Keratinocyte (primary cell): Measurements from ENCODE around the gene DUS4L. TPM values are rescaled to one million over a fixed set of nuclear protein-coding genes. Genes with fewer than 3 reads are reported as not detected.

Experiments
- DNase-seq: peaks from one replicate; pipeline ENCODE4 v3.0.0-alpha.2; 2011; ENCODE audit warnings: low read depth, missing footprints, low spot score
- FAIRE-seq: peaks from 2 replicates; lab custom pipeline; 2011; peaks lifted over from hg19 to GRCh38; lab: Jason Lieb, UNC
- H2AFZ ChIP-seq: 2 replicates; pipeline ENCODE4 v1.6.0; 2012; ENCODE audit warnings: low read length, control low read depth, inconsistent platforms; ENCODE audit not compliant: control insufficient read depth
- H3K27ac ChIP-seq: 2 replicates; pipeline ENCODE4 v1.5.1; 2011; ENCODE audit warnings: low read length; ENCODE audit not compliant: control insufficient read depth, insufficient read depth
- H3K27me3 ChIP-seq: 3 replicates; pipeline ENCODE4 v1.6.0; 2011; ENCODE audit warnings: low read length; ENCODE audit not compliant: control insufficient read depth, insufficient read depth; ENCODE audit errors: extremely low read depth
- H3K36me3 ChIP-seq, 2 experiments: 2 replicates in 1 of 2; 3 replicates in 1 of 2; pipeline ENCODE4 v1.5.1; 2011; ENCODE audit warnings: low read length in 2 of 2, mild to moderate bottlenecking in 1 of 2; ENCODE audit not compliant: control insufficient read depth in 2 of 2, insufficient read depth in 2 of 2; ENCODE audit errors: extremely low read depth in 1 of 2
- H3K4me1 ChIP-seq: 3 replicates; pipeline ENCODE4 v1.5.1; 2011; ENCODE audit warnings: low read length; ENCODE audit not compliant: control insufficient read depth, insufficient read depth; ENCODE audit errors: extremely low read depth
- H3K4me2 ChIP-seq: 3 replicates; pipeline ENCODE4 v1.6.0; 2011; ENCODE audit warnings: low read depth, low read length; ENCODE audit not compliant: control insufficient read depth, insufficient read depth; ENCODE audit errors: extremely low read depth
- H3K4me3 ChIP-seq, 3 experiments: fragments of 200-600 bp in 1 of 3; sonication (generic) in 1 of 3; 2 replicates in 2 of 3; 3 replicates in 1 of 3; pipeline ENCODE4 v1.5.1; 2011 to 2016; ENCODE audit warnings: low read length in 3 of 3, mild to moderate bottlenecking in 3 of 3, control low read depth in 2 of 3, inconsistent platforms in 1 of 3, low read depth in 1 of 3, mixed read lengths in 1 of 3, mixed run types in 1 of 3, moderate library complexity in 1 of 3; ENCODE audit not compliant: control insufficient read depth in 2 of 3, insufficient read depth in 2 of 3; ENCODE audit errors: extremely low read depth in 1 of 3
- H3K79me2 ChIP-seq: 2 replicates; pipeline ENCODE4 v1.6.0; 2012; ENCODE audit warnings: low read length; ENCODE audit not compliant: control insufficient read depth, insufficient read depth
- H3K9ac ChIP-seq: 3 replicates; pipeline ENCODE4 v1.6.0; 2011; ENCODE audit warnings: low read length; ENCODE audit not compliant: control insufficient read depth, insufficient read depth; ENCODE audit errors: extremely low read depth
- H3K9me1 ChIP-seq: 3 replicates; pipeline ENCODE4 v1.6.0; 2011; ENCODE audit warnings: low read length; ENCODE audit not compliant: control insufficient read depth, insufficient read depth; ENCODE audit errors: extremely low read depth
- H3K9me3 ChIP-seq: 2 replicates; pipeline ENCODE4 v1.5.1; 2012; ENCODE audit warnings: low read depth, low read length; ENCODE audit not compliant: control insufficient read depth
- H4K20me1 ChIP-seq: 3 replicates; pipeline ENCODE4 v1.6.0; 2011; ENCODE audit warnings: low read length; ENCODE audit not compliant: control insufficient read depth, insufficient read depth; ENCODE audit errors: extremely low read depth
- EZH2 ChIP-seq: IDR thresholded peaks from one replicate; pipeline ENCODE4 v1.6.1; 2012; ENCODE audit warnings: inconsistent platforms, mild to moderate bottlenecking, low read length, moderate library complexity
- dilution Hi-C: fragments of 300-500 bp; cut with MboI; formaldehyde crosslinking; loops from one replicate; pipeline ENCODE4 v1.7.0; 2020; ENCODE audit warnings: low sequenced_read_pairs; ENCODE audit not compliant: extremely low pct_ligation_motif_present
- polyA plus RNA-seq, 5 experiments: library from polyadenylated mRNA; depleted of rRNA in 3 of 5; stranded (reverse) in 3 of 5; stranded (forward) in 1 of 5; unstranded in 1 of 5; fragments of >200 nt; gene quantifications; 1 replicate in 1 of 5; 2 replicates in 3 of 5; 3 replicates in 1 of 5; pipeline versions ENCODE4 v1.2.1 to v1.2.3, GENCODE V29; 2011 to 2012; ENCODE audit warnings: missing spikeins in 2 of 5, low read depth in 1 of 5, low replicate concordance in 1 of 5
- TF ChIP-seq, protein P1 (sequence below), 3 experiments: IDR thresholded peaks in 1 of 3; conservative IDR thresholded peaks in 1 of 3; optimal IDR thresholded peaks in 1 of 3; 2 replicates in 2 of 3; 3 replicates in 1 of 3; pipeline versions ENCODE3 to v1.5.1; 2011; ENCODE audit warnings: low read length in 3 of 3, mild to moderate bottlenecking in 3 of 3, moderate library complexity in 2 of 3, control low read depth in 1 of 3, inconsistent platforms in 1 of 3; ENCODE audit not compliant: insufficient read depth in 2 of 3; ENCODE audit errors: extremely low read depth in 1 of 3

The DUS4L gene
- polyA plus RNA-seq, 1 donor (not counting 4 experiments of a cell fraction or from before 2014, with no cell fraction given) = 11.3 TPM

DNA sequence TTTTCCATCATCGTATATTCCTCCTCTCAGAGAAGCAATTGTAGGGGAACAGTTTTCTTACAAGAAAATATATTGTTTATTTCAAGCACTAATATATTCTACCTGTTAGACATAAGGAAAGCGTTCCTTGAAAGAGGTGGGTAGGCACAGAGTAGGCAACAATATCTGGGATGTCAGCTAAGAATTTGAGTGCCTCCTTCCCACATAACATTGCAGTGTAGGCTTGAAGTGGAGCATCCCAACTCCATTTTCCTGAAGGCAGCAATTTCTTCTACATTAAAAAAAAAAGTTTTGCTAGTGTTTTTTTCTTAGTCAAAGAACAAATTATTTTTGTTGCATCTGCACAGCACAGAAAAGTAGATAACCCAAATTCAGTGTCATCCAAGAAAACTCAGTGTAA, 37.0 kb downstream of the DUS4L start:
- Histone ChIP-seq H3K4me3 (no peak overlapping the region), H3K9me1 (no peaks in the 10 kb centered on the region), H3K4me2 (no peak overlapping the region), H3K79me2 (no peaks in the 10 kb centered on the region), H2AFZ (no peak overlapping the region), H3K27ac (no peak overlapping the region), H4K20me1 (no peaks in the 10 kb centered on the region), H3K9ac (no peak overlapping the region), H3K9me3 (no peaks in the 10 kb centered on the region), H3K4me1 (peaks cover 17% of the 10 kb centered on the region), H3K27me3 (no peaks in the 10 kb centered on the region), H3K36me3 (peaks cover 8 to 11% of the 10 kb centered on the region in 2 experiments)
- DNase-seq (no peak), FAIRE-seq (no peak)
- TF ChIP-seq, protein P1, sequence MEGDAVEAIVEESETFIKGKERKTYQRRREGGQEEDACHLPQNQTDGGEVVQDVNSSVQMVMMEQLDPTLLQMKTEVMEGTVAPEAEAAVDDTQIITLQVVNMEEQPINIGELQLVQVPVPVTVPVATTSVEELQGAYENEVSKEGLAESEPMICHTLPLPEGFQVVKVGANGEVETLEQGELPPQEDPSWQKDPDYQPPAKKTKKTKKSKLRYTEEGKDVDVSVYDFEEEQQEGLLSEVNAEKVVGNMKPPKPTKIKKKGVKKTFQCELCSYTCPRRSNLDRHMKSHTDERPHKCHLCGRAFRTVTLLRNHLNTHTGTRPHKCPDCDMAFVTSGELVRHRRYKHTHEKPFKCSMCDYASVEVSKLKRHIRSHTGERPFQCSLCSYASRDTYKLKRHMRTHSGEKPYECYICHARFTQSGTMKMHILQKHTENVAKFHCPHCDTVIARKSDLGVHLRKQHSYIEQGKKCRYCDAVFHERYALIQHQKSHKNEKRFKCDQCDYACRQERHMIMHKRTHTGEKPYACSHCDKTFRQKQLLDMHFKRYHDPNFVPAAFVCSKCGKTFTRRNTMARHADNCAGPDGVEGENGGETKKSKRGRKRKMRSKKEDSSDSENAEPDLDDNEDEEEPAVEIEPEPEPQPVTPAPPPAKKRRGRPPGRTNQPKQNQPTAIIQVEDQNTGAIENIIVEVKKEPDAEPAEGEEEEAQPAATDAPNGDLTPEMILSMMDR (optimal IDR thresholded peaks at IDR 0.05 in 1 of 3, IDR thresholded peaks at IDR 0.05 in 1 of 3, conservative IDR thresholded peaks at IDR 0.05 in 1 of 3; ENCODE audit: extremely low read depth in 1 of 3, insufficient read depth in 2 of 3, low read length in 3 of 3) = no peak
- no peak for TF ChIP-seq EZH2
- dilution Hi-C loops = no loop called here

DNA sequence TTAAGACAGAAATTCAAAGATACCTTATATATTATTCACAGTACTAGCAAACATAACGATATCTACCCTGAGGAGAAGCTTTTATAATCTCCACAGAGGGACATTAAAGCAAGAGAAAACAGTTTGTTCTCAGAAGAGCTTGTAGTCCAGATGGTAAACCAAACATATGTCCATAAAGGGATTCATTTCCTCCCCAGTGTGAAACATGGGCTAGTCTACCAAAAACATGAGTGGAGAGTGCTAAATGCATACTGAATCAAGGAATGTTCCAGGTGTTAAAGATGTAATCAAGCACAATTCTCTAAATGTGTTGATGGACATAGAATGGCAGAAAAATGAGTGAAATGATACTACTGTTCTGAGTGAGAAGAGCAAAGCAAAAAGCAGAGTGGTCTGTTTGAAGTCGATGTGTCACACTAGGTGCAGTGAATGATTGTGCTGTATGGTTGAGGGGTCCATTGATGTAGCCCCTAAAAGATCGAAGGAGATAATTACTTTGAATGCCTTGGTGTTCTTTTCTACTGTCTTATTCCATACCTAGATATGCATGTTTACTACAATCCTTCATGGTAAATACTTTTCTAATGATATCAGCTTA, 41.5 kb downstream of the DUS4L start:
- Histone ChIP-seq H3K4me2 (no peak overlapping the region), H3K4me3 (no peak overlapping the region), H2AFZ (no peak overlapping the region), H3K79me2 (no peaks in the 10 kb centered on the region), H3K9me3 (no peaks in the 10 kb centered on the region), H3K36me3 (peaks cover 4 to 6% of the 10 kb centered on the region in 2 experiments), H4K20me1 (no peaks in the 10 kb centered on the region), H3K9ac (no peak overlapping the region), H3K27me3 (no peaks in the 10 kb centered on the region), H3K9me1 (no peaks in the 10 kb centered on the region), H3K27ac (no peak overlapping the region), H3K4me1 (peaks cover 8% of the 10 kb centered on the region)
- TF ChIP-seq, protein P1 (optimal IDR thresholded peaks at IDR 0.05 in 1 of 3, IDR thresholded peaks at IDR 0.05 in 1 of 3, conservative IDR thresholded peaks at IDR 0.05 in 1 of 3; ENCODE audit: extremely low read depth in 1 of 3, insufficient read depth in 2 of 3, low read length in 3 of 3) = no peak
- TF ChIP-seq EZH2 = no peak
- dilution Hi-C loops = no loop called here
- FAIRE-seq (peak; percentile 41), DNase-seq (no peak)
